GM10248 (cell line): Measurements from ENCODE around the gene MYBPC2.

ENCODE experiments used
- CTCF ChIA-PET: fragments of 300-600 bp; sonication (Branson Sonifier 250); formaldehyde crosslinking; extraction: SDS; loops from one replicate; lab custom pipeline; 2021; ENCODE audit warnings: antibody characterized with exemption; lab: Yijun Ruan, JAX
- POLR2A ChIA-PET: fragments of 350-650 bp; sonication (Branson Sonifier 250); formaldehyde crosslinking; extraction: SDS; loops from one replicate; lab custom pipeline; 2020; ENCODE audit warnings: antibody characterized with exemption; lab: Yijun Ruan, JAX
- DNase-seq: peaks from one replicate; pipeline ENCODE4 v3.0.0; 2012; ENCODE audit errors: extremely low spot score
- TF ChIP-seq, protein P1 (sequence below): IDR thresholded peaks from 2 replicates; pipeline ENCODE4 v1.5.1; 2012; ENCODE audit warnings: mild to moderate bottlenecking, low read depth; ENCODE audit errors: extremely low read depth, missing control alignments, control extremely low read depth

Gene MYBPC2

GRCh38 chr19:50453243-50453642, 20.6 kb downstream of the MYBPC2 start:
- DNase-seq, result no peak
- CTCF ChIA-PET, result interaction anchor here (0.8 to 0.9 kb wide), 2 partner anchors 9 to 11 kb away, joined by 3 to 4 read pairs; no protein-coding TSS in a partner anchor
- TF ChIP-seq, protein P1, sequence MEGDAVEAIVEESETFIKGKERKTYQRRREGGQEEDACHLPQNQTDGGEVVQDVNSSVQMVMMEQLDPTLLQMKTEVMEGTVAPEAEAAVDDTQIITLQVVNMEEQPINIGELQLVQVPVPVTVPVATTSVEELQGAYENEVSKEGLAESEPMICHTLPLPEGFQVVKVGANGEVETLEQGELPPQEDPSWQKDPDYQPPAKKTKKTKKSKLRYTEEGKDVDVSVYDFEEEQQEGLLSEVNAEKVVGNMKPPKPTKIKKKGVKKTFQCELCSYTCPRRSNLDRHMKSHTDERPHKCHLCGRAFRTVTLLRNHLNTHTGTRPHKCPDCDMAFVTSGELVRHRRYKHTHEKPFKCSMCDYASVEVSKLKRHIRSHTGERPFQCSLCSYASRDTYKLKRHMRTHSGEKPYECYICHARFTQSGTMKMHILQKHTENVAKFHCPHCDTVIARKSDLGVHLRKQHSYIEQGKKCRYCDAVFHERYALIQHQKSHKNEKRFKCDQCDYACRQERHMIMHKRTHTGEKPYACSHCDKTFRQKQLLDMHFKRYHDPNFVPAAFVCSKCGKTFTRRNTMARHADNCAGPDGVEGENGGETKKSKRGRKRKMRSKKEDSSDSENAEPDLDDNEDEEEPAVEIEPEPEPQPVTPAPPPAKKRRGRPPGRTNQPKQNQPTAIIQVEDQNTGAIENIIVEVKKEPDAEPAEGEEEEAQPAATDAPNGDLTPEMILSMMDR, result no peak
- POLR2A ChIA-PET, result no interaction called here

DNA sequence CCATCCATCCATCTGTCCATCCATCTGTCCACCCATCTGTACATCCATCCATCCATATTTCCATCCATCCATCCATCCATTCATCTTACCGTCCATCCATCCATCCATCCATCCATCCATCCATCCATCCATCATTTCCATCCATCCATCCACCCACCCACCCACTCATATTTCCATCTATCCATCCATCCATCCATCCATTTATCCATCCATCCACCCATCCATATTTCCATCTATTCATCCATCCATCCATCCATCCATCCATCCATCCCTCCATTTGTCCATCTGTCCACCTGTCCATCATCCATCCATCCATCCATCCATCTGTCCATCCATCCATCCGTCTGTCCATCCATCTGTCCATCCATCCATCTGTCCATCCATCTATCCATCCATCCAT, 23.3 kb downstream of the MYBPC2 start:
- ChIA-PET CTCF (no interaction called here), POLR2A (no interaction called here)
- DNase-seq, result no peak
- TF ChIP-seq, protein P1, result no peak

- CTCF ChIA-PET, result interaction anchor here (1.2 to 1.5 kb wide), 4 partner anchors 9 to 464 kb away, joined by 3 to 7 read pairs (median 4); no protein-coding TSS in a partner anchor
- POLR2A ChIA-PET, result no interaction called here
- TF ChIP-seq, protein P1, result no peak
- DNase-seq, result no peak
These were observed 24.6 kb downstream of the MYBPC2 start for GRCh38 chr19:50457300-50457699.

GRCh38 chr19:50458396-50459066, 25.8 kb downstream of the MYBPC2 start:
- TF ChIP-seq, protein P1, result no peak
- CTCF ChIA-PET, result interaction anchor here (1.4 kb wide), 1 partner anchor 89 kb away, joined by 4 read pairs; no protein-coding TSS in a partner anchor
- POLR2A ChIA-PET, result interaction anchor here (0.6 kb wide), 1 partner anchor 346 kb away, joined by 5 read pairs; no protein-coding TSS in a partner anchor
- DNase-seq, result no peak

DNA sequence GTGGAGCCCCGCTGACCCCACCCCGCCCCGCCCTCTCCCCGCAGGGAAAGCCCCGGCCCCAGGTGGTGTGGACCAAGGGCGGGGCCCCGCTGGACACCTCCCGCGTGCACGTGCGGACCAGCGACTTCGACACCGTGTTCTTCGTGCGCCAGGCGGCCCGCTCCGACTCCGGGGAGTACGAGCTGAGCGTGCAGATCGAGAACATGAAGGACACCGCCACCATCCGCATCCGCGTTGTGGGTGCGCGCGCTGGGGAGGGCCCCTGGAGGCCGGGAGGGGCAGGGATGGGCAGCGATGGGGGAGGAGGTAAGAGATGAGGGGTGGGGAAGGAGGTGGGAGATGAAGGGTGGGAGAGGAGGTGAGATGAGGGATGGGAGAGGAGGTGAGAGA, 26.4 kb downstream of the MYBPC2 start:
- DNase-seq, result no peak
- ChIA-PET POLR2A (interaction anchor here (0.6 kb wide), 1 partner anchor 346 kb away, joined by 5 read pairs; no protein-coding TSS in a partner anchor), CTCF (interaction anchor here (1.4 kb wide), 1 partner anchor 90 kb away, joined by 4 read pairs; no protein-coding TSS in a partner anchor)
- TF ChIP-seq, protein P1, result no peak

GRCh38 chr19:50459638-50460037, 26.9 kb downstream of the MYBPC2 start:
- POLR2A ChIA-PET, result interaction anchor here (0.6 to 0.9 kb wide), 2 partner anchors 41 to 521 kb away, joined by 3 to 4 read pairs; partner anchors contain the start of gene SPIB
- TF ChIP-seq, protein P1, result no peak
- CTCF ChIA-PET, result interaction anchor here (0.8 to 4.2 kb wide), 21 partner anchors 9 to 131 kb away, joined by 3 to 37 read pairs (median 6); partner anchors contain the start of genes JOSD2 and KCNC3
- no peak for DNase-seq
